Measurements from ENCODE around the gene ROBO4.

DNA sequence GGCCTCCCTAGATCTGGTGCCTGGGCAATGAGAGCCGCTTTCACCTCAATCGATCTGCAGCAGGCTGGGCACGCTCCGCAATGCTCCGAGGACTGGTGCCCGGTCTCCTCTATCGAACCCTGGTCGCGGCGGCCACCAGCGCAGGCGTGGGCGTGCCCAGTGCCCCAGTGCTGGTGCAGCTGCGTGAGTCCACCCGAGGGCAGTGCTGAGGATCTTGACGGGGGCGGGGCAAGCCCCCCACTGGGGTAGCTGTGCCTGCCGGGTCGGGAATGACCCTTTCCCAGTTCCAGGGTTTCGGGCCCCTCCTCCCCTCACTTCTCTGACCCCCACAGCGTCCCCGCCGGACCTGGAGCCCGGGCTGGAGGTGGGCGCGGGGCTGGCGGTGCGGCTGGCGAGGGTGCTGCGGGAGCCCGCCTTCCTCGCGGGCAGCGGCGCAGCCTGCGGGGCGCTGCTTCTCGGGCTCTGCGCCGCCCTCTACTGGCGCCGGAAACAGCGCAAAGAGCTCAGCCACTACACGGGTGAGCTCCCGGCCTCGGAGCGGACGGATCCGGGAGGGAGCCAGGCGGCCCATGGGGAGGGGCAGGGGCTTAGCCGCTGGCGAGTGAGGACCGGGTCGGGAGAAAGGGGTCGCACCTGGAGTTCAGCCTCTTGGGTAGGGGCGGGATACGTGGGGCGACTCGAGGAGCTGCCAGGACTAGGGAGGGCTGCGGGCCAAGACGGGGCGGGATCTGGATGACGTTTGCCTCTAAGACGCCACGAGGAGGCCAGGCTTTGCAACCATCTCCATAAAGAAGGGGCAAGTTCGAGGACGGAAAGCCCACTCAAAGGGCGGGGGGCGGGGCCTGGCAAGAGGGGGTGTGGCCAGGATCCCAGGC, 21.5 kb downstream of the ROBO4 start:
- TF ChIP-seq EZH2 (IDR thresholded peaks at IDR 0.05; ENCODE audit: low read length, unreplicated experiment) = no peak
- TF ChIP-seq, protein P1, sequence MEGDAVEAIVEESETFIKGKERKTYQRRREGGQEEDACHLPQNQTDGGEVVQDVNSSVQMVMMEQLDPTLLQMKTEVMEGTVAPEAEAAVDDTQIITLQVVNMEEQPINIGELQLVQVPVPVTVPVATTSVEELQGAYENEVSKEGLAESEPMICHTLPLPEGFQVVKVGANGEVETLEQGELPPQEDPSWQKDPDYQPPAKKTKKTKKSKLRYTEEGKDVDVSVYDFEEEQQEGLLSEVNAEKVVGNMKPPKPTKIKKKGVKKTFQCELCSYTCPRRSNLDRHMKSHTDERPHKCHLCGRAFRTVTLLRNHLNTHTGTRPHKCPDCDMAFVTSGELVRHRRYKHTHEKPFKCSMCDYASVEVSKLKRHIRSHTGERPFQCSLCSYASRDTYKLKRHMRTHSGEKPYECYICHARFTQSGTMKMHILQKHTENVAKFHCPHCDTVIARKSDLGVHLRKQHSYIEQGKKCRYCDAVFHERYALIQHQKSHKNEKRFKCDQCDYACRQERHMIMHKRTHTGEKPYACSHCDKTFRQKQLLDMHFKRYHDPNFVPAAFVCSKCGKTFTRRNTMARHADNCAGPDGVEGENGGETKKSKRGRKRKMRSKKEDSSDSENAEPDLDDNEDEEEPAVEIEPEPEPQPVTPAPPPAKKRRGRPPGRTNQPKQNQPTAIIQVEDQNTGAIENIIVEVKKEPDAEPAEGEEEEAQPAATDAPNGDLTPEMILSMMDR (conservative IDR thresholded peaks at IDR 0.05; ENCODE audit: low read depth, low read length) = peak; percentile 94
